Stomach smooth muscle (tissue), 2 donors: ENCODE data around the gene DHRSX.
"Not testable (repeated sequence)": the region's sequence is repeated elsewhere in the genome, so short reads cannot be mapped to it uniquely, and the experiment has no call there.

Experiments used
- H3K27ac ChIP-seq: one replicate; pipeline ENCODE4 v1.7.0; 2013; ENCODE audit warnings: mild to moderate bottlenecking, low read length, inconsistent platforms
- H3K27me3 ChIP-seq, 2 donors: one replicate each; pipeline ENCODE4 v1.7.0; 2013; ENCODE audit warnings: low read length in 2 of 2; ENCODE audit not compliant: insufficient read depth in 2 of 2, control insufficient read depth in 1 of 2
- H3K36me3 ChIP-seq, 2 donors: one replicate each; pipeline ENCODE4 v1.7.0; 2013; ENCODE audit warnings: low read length in 2 of 2; ENCODE audit not compliant: control insufficient read depth in 2 of 2, insufficient read depth in 2 of 2
- H3K4me1 ChIP-seq: one replicate; pipeline ENCODE4 v1.7.0; 2013; ENCODE audit warnings: low read length; ENCODE audit not compliant: control insufficient read depth, insufficient read depth
- H3K4me3 ChIP-seq, 2 donors: one replicate each; pipeline ENCODE4 v1.7.0; 2013; ENCODE audit warnings: low read length in 2 of 2
- H3K9ac ChIP-seq, 2 donors: one replicate each; pipeline ENCODE4 v1.7.0; 2013; ENCODE audit warnings: low read length in 2 of 2, mild to moderate bottlenecking in 1 of 2
- H3K9me3 ChIP-seq, 2 donors: one replicate each; pipeline ENCODE4 v1.7.0; 2013; ENCODE audit warnings: low read length in 2 of 2; ENCODE audit not compliant: control insufficient read depth in 2 of 2
- donor health status: healthy.
- donor health status: Pancreatic carcinoma.

The DHRSX gene

DNA sequence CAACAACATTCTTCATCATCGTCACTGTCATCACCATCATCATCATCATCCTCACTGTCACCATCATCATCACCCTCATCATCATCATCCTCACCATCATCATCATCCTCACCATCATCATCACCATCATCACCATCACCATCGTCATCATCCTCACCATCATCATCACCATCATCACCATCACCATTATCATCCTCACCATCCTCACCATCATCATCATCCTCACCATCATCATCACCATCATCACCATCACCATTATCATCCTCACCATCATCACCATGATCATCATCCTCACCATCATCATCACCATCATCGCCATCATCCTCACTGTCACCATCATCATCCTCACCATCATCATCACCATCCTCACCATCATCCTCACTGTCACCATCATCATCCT is 18.9 kb upstream of the DHRSX start:
- H3K4me3 ChIP-seq, H3K27ac ChIP-seq, H3K9me3 ChIP-seq, H3K4me1 ChIP-seq, H3K9ac ChIP-seq, H3K36me3 ChIP-seq, H3K27me3 ChIP-seq: not testable (repeated sequence)

DNA sequence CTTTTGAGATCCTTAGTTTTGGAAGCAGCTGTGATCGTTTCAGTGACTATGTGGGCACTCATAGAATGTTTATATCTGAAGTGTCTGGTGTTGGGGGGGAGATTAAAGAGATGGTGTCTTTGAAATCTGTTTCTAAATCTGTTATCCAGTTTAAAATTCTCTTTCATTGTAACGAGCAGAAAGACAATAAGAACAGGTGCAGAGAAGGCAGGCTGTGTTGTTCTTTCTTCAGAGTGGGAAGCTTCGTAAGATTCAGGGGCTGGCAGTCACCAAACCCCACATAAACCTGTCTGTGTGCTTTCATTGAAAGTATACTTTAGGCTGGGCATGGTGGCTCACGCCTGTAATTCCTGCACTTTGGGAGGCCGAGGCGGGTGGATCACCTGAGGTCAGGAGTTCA is 16.3 kb upstream of the DHRSX start:
- Histone ChIP-seq H3K9me3 (no peaks in the 10 kb centered on the region), H3K27ac (no peak overlapping the region), H3K27me3 (no peaks in the 10 kb centered on the region), H3K9ac (no peak overlapping the region), H3K4me3 (no peak overlapping the region), H3K4me1 (no peaks in the 10 kb centered on the region), H3K36me3 (no peaks in the 10 kb centered on the region)

DNA sequence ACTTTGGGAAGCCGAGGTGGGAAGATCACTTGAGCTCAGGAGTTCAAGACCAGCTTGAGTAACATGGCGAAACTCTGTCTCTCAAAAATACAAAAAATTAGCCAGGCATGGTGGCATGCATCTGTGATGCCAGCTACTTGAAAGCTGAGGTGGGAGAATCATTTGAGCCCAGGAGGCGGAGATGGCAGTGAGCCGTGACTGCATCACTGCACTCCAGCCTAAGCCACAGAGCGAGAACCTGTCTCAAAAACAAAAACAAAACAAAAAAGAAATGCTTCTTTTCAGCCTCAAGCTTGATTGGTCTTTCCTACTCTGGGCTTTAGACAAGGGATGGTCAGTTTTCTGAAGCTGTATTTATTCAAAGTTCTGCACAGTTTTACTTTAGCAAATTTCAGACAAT is 15.8 kb upstream of the DHRSX start:
- Histone ChIP-seq H3K4me3 (no peak overlapping the region), H3K27me3 (no peaks in the 10 kb centered on the region)

DNA sequence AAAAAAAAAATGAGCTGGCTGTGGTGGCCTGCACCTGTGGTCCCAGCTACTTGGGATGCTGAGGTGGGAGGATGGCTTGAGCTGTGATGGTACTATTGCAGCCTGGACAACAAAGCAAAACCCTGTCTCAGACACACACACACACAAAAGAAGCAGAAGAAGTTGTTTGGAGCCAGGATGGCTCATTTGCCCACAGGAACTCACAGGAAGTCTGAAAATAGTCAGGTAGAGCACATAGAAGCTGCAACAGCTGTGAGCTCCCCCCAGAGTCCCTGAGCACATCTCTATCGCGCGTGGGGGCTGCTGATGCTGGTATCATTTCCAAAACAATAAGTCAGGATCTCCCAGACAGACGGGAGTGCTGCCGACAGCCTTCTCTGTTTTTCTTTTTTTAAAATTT is 13.4 kb upstream of the DHRSX start:
- Histone ChIP-seq H3K27ac (no peak overlapping the region), H3K27me3 (no peaks in the 10 kb centered on the region), H3K36me3 (no peaks in the 10 kb centered on the region), H3K9ac (no peak overlapping the region), H3K9me3 (no peaks in the 10 kb centered on the region), H3K4me3 (no peak overlapping the region), H3K4me1 (no peaks in the 10 kb centered on the region)

More for the DNA sequence above, 15.8 kb upstream of the DHRSX start:
- Histone ChIP-seq H3K36me3 (no peaks in the 10 kb centered on the region), H3K27ac (no peak overlapping the region), H3K9me3 (no peaks in the 10 kb centered on the region), H3K9ac (no peak overlapping the region), H3K4me1 (no peaks in the 10 kb centered on the region)

DNA sequence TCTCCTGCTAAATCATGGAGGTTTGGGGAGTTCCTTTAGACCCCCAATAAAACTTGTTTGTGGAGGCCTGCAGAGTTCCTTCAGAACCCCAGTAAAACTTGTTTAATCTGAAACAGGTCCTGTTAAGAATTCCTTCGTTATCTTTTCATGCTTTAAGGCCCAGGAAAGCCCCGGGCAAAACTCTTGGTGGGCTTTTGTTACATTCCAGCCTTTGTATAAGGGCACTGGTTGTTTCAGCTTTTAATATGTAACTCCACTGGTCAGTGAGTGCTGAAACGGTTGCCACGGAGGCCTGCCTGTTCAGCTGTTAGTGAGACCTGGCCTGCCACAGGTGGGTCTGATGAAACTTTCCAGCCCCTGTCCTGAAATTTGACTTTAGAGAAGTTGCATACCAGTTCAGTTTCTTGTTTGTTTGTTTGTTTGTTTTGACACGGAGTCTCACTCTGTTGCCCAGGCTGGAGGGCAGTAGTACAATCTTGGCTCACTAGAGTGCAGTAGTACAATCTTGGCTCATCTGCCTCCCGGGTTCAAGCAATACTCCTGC is 12.4 kb upstream of the DHRSX start:
- Histone ChIP-seq H3K27me3 (no peaks in the 10 kb centered on the region), H3K9me3 (no peaks in the 10 kb centered on the region), H3K4me3 (no peak overlapping the region), H3K4me1 (no peaks in the 10 kb centered on the region), H3K36me3 (no peaks in the 10 kb centered on the region), H3K9ac (no peak overlapping the region), H3K27ac (no peak overlapping the region)

DNA sequence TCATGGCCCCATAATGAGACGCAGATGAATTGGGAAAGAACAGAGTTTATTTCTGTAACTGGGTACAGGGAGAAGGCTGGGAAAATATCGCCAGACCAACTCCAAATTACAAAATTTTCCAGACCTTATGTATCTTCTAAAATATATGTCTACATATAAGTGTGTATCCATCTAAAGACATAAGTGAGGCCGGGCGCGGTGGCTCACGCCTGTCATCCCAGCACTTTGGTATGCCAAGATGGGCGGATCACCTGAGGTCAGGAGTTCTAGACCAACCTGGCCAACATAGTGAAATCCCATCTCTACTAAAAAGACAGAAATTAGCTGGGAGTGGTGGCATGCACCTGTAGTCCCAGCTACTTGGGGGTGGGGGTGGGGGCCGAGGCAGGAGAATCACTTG is 11.7 kb upstream of the DHRSX start:
- Histone ChIP-seq H3K9ac (no peak overlapping the region), H3K4me1 (no peaks in the 10 kb centered on the region), H3K27me3 (no peaks in the 10 kb centered on the region), H3K27ac (no peak overlapping the region), H3K4me3 (no peak overlapping the region), H3K36me3 (no peaks in the 10 kb centered on the region), H3K9me3 (no peaks in the 10 kb centered on the region)

DNA sequence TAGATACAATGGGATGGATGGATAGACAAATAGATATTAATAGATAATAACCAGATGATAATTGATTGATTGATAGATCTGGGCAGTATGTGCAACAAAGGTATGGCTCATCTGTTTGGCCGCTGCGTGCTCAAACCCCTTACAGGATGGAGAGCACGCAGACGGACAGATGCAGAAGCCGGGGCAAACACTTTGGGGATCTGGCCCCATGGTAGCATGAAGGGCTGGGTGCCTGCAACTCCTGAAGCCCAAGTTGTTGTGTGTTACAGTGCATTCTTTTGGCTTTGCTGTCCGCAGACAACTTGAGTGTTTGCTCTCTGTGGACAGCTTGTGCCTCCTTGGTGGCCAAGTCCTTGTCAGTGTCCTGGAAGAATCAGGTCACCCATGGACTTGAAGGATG is 10.6 kb upstream of the DHRSX start:
- Histone ChIP-seq H3K4me1 (no peaks in the 10 kb centered on the region), H3K27me3 (no peaks in the 10 kb centered on the region), H3K4me3 (no peak overlapping the region), H3K9me3 (no peaks in the 10 kb centered on the region), H3K36me3 (no peaks in the 10 kb centered on the region), H3K9ac (no peak overlapping the region), H3K27ac (no peak overlapping the region)

DNA sequence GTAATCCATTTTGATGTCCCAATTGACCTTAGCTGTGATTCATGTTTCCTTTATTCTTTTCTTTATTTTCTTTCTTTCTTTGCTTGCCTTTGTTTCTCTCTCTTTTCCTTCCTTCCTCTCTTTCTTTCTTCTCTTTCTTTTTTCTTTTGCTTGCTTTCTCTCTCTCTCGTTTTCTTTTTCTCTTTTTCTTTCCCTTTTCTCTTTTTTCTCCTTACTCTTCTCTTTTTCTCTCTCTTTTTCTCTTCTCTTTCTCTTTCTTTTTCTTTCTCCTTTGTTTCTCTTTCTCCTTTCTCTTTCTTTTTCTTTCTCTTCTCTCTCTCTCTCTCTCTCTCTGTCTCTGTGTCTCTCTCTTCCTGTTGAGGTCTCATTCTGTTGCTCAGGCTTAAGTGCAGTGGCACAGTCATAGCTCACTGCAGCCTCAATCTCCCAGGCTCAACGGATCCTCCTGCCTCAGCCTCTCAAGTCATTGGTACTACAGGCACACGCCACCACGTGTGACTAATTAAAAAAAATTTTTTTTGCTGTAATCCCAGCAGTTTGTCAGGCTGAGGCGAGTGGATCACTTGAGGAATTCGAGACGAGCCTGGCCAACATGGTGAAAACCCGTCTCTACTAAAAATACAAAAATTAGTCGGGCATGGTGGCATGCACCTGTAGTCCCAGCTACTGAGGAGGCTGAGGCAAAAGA is 8.0 kb upstream of the DHRSX start:
- H3K36me3 ChIP-seq = no peaks in the 10 kb centered on the region
- H3K9ac ChIP-seq = no peak overlapping the region
- no peak overlapping the region for H3K27ac ChIP-seq
- no peaks in the 10 kb centered on the region for H3K27me3 ChIP-seq
- H3K4me1 ChIP-seq = no peaks in the 10 kb centered on the region
- no peak overlapping the region for H3K4me3 ChIP-seq
- no peaks in the 10 kb centered on the region for H3K9me3 ChIP-seq

DNA sequence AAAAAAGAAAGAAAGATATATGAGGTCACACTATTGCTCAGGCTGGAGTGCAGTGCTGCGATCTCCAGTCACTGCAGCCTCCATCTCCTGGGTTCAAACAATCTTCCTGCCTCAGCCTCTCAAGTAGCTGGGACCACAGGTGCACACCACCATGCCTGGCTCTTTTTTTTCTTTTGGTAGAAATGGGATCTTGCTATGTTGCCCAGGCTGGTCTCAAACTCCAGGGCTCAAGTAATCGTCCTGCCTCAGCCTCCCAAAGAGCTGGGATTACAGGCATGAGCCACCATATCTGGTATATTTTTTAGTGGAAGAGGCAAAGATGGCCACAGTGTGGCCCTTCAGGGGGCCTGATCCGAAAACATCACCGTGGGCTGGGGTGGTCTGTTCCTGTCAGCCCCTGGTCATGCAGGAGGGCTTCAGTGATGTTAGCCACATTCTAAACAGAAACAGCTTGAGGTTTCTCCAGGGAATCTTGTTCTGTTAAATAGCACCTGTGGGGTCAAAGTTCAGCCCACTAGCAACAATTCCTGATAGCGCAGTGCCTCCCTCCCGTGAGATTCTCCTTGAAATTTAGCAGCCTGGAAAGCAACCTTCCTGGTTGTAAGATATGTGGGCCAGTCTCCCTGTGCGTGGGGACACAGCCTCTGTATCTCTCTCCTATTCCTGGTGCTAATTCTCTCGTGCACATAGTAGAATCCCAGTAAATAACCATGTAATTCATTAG is 7.3 kb upstream of the DHRSX start:
- Histone ChIP-seq H3K9ac (no peak overlapping the region), H3K4me1 (no peaks in the 10 kb centered on the region), H3K27me3 (no peaks in the 10 kb centered on the region), H3K9me3 (no peaks in the 10 kb centered on the region), H3K36me3 (no peaks in the 10 kb centered on the region), H3K27ac (no peak overlapping the region), H3K4me3 (no peak overlapping the region)

DNA sequence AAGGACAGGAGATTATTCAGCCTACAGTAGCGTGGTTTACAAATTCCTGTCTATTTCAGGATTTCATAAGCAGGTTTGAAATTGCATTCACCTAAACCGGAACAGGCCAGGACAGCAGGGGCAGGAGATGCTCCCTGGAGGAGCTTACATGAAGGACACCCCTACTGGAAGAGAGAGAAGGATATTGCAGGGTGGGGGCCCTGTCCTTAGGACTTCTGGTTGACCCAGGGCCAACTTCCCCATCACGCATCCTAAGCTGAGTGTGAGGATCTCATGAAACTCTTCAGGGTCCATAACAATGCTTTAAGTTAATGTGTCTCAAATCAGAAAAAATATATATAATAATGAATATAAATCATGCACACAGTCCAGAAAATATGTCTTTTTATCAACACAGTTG is 6.4 kb upstream of the DHRSX start:
- H3K4me1 ChIP-seq = no peaks in the 10 kb centered on the region
- H3K27ac ChIP-seq = no peak overlapping the region
- H3K9ac ChIP-seq = no peak overlapping the region
- H3K36me3 ChIP-seq = no peaks in the 10 kb centered on the region
- no peaks in the 10 kb centered on the region for H3K9me3 ChIP-seq
- no peaks in the 10 kb centered on the region for H3K27me3 ChIP-seq
- H3K4me3 ChIP-seq = no peak overlapping the region

DNA sequence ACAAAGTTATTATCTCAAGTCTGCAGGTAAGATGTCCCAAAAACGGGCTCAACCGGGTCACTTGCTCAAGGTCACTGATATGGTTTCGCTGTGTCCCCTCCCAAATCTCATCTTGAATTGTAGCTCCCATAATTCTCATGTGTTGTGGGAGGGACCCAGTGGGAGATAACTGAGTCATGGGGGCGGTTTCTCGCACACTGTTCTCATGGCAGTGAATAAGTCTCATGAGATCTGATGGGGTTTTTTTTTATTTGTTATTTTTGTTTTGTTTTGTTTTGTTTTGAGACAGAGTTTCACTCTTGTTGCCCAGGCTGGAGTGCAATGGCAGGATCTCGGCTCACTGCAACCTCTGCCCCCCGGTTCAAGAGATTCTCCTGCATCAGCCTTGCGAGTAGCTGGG is 4.6 kb upstream of the DHRSX start:
- H3K4me3 ChIP-seq, H3K4me1 ChIP-seq, H3K9me3 ChIP-seq, H3K27ac ChIP-seq, H3K9ac ChIP-seq, H3K27me3 ChIP-seq, H3K36me3 ChIP-seq: not testable (repeated sequence)
